LNCaP clone FGC (cell line): Measurements from ENCODE around the gene ZBTB4.

Source experiments
- DNase-seq: peaks from one replicate; pipeline ENCODE4 v3.0.0-alpha.2; 2011; ENCODE audit warnings: low read depth
- H3K4me3 ChIP-seq: 2 replicates; pipeline ENCODE4 v1.5.1; 2011; ENCODE audit warnings: mild to moderate bottlenecking, low read depth, low read length, control low read depth
- TF ChIP-seq, protein P1 (sequence below): IDR thresholded peaks from 2 replicates; pipeline ENCODE4 v1.5.1; 2012; ENCODE audit warnings: mild to moderate bottlenecking; ENCODE audit not compliant: control insufficient read depth, insufficient read depth; ENCODE audit errors: extremely low read depth

ZBTB4 gene

DNA sequence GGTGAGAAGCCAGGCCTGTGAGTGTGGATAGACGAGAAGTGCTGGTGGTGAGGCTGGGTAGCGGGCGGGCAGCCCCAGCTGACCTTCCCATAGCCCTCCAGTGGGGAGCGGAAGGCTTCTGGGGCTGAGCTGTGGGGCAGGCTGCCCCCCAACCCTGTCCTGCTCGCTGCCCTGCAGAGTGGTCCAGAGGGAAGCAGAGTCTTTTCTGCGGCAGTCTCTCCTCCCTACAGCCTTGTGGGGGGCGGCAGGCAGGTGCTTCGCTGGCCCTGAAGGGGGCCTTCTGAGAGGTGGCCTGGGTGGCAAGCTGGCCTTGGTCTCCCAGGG is 68.0 kb downstream of the ZBTB4 start:
- TF ChIP-seq, protein P1, sequence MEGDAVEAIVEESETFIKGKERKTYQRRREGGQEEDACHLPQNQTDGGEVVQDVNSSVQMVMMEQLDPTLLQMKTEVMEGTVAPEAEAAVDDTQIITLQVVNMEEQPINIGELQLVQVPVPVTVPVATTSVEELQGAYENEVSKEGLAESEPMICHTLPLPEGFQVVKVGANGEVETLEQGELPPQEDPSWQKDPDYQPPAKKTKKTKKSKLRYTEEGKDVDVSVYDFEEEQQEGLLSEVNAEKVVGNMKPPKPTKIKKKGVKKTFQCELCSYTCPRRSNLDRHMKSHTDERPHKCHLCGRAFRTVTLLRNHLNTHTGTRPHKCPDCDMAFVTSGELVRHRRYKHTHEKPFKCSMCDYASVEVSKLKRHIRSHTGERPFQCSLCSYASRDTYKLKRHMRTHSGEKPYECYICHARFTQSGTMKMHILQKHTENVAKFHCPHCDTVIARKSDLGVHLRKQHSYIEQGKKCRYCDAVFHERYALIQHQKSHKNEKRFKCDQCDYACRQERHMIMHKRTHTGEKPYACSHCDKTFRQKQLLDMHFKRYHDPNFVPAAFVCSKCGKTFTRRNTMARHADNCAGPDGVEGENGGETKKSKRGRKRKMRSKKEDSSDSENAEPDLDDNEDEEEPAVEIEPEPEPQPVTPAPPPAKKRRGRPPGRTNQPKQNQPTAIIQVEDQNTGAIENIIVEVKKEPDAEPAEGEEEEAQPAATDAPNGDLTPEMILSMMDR = no peak
- DNase-seq = no peak
- no peak overlapping the region for H3K4me3 ChIP-seq

DNA sequence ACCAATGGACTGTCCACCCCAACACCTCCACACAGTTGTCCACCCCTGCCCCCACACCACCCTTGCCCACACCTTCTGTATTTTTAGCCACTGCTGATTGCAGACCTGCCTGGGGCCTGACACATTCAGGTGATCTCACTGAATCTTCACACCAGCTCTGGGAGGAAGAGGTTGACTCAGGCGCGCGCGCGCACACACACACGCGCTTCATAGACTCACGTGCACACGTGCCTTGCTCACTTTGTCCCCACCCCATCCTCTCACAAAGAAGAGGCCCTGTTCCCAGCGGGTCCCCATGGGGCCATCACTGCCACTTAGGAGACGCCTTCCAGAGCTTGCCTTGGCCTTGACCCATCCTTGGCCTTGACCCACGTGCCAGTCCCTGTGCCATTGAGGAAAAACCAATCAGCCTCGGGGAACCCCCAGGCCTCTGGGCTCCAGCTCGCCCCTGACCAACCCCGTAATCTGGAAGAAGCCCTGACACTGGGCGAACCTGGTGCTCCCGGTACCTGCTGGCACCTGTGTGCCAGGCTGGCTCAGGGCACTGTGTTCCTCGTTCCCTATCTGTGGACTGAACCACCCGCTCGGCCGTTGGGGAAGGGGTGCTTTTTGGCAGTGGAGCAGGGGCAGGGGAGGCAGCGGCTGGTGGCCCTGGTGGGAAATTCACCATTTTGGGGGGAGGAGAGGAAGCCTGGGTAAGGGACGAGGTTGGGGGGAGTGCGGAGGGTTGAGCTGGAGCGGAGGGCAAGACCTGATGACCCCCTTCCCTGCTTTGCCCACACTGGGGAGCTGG is 68.6 kb downstream of the ZBTB4 start:
- no peak for DNase-seq
- H3K4me3 ChIP-seq = no peak overlapping the region
- TF ChIP-seq, protein P1 = no peak

DNA sequence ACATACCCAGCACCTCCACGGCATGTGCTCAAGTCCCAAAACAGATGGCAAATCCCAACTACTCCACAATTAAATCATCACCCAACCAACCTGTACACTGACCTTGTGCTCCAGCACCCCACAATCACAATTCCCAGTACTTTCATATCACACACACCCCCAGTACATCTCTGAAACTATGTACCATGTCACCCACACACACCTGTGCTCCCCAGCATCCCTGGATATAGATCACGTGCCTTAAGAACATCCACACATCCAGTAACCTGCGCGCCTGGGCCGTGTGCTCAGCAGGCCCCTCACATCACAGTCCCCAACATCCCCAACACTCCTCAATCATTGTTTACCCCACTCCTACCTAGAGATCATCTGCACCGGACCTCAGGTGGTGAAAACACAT is 69.7 kb downstream of the ZBTB4 start:
- no peak overlapping the region for H3K4me3 ChIP-seq
- no peak for DNase-seq

More for the DNA sequence above, 69.7 kb downstream of the ZBTB4 start:
- TF ChIP-seq, protein P1 = no peak
